Fibroblast of mammary gland (primary cell): Measurements from ENCODE around the gene SHLD1.

ENCODE experiments used
- DNase-seq: peaks from one replicate; pipeline ENCODE4 v3.0.0-alpha.2; 2010; ENCODE audit warnings: low read depth
- H3K4me3 ChIP-seq: 2 replicates; pipeline ENCODE4 v1.5.1; 2011; ENCODE audit warnings: low read depth, mild to moderate bottlenecking, low read length, moderate library complexity; ENCODE audit not compliant: control insufficient read depth
- CTCF ChIP-seq: conservative IDR thresholded peaks from 2 replicates; pipeline ENCODE4 v1.5.1; 2011; ENCODE audit warnings: low read depth, low read length, inconsistent platforms; ENCODE audit not compliant: control insufficient read depth, insufficient read depth

Gene SHLD1

GRCh38 chr20:5845681-5846615 lies 95.7 kb downstream of the SHLD1 start:
- no peak overlapping the region for H3K4me3 ChIP-seq
- no peak for TF ChIP-seq CTCF
- DNase-seq = peak; percentile 72

GRCh38 chr20:5848711-5849505 lies 98.7 kb downstream of the SHLD1 start:
- no peak for TF ChIP-seq CTCF
- peak; percentile 89 for DNase-seq
- H3K4me3 ChIP-seq = no peak overlapping the region

GRCh38 chr20:5855939-5856338 lies 105.7 kb downstream of the SHLD1 start:
- no peak for DNase-seq
- TF ChIP-seq CTCF = no peak

DNA sequence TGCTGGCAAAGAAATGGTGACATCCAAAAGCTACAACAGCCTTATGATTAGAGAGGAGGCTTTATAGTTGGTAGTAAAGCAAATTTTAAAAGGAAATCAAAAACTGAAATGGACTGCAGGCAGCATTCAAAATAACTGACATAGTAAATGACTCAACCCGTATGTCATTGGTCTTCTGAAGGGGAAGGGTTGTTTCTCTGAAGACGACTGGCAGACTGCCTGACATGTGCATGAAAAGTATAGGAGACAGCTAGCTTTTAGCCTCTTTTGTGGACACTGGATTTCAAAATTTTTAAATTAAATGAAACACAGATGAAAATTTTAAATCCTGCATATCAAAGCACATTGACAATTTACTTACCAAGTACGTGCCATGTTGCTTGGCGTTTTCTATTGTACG lies 109.4 kb downstream of the SHLD1 start:
- DNase-seq = peak; percentile 71
- H3K4me3 ChIP-seq = no peak overlapping the region
- no peak for TF ChIP-seq CTCF

More at GRCh38 chr20:5855939-5856338, 105.7 kb downstream of the SHLD1 start:
- H3K4me3 ChIP-seq = no peak overlapping the region

DNA sequence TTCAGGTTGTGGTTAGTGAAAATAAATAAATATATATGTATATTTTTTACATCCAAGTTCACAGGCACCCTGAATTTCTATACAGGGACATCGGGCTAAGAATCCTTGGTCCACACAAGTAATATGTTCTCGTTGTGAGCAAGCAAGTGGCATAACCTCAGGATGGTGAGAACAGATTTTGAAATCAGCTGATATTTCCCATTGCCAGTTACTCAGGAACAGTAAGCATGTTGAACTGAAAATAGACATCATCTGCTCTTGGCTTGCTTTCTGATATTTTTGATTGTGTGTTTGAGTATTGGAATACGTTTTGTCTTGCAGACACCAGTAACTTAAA lies 112.5 kb downstream of the SHLD1 start:
- H3K4me3 ChIP-seq = no peak overlapping the region
- no peak for TF ChIP-seq CTCF
- DNase-seq = no peak

DNA sequence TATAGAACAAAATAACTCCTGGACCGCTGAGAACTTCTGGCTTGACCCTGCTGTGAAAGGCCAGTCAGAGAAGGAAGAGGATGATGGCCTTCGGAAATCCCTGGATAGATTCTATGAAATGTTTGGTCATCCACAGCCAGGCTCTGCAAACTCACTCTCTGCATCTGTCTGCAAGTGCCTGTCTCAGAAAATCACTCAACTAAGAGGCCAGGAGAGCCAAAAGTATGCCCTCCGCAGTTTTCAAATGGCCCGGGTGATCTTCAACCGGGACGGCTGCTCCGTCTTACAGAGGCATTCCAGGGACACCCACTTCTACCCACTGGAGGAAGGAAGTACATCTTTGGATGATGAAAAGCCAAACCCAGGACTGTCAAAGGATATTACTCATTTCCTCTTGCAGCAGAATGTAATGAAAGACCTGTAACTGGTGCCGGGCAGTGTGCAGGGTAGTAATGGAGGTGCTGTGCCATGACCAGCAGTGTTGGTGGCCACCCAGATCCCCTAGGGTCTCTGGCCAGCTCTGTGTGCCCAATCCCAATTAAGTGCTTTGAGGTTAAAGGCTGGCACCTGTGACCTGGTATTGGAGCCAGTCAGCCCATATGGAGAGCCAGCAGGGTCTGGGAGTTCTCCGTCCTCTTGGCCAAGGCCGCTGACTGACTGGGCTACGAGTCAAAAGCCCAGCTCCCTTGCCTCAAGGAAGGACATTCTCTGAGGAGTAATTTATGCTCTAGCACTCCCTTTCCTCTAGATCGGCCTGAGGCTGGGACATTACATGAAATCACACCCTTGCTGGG lies 113.0 kb downstream of the SHLD1 start:
- no peak overlapping the region for H3K4me3 ChIP-seq

More for the DNA sequence above, 113.0 kb downstream of the SHLD1 start:
- no peak for TF ChIP-seq CTCF
- peak; percentile 85 for DNase-seq
